ENCODE measurements around the gene ADD3. TPM values are rescaled to one million over a fixed set of nuclear protein-coding genes. Genes with fewer than 3 reads are reported as not detected.
A peak's percentile ranks its signal among the peaks of the same experiment; 100 is the strongest.

The ADD3 gene
- total and polyA plus RNA-seq, 2 experiments from 2014 or later: 133 to 1,101 TPM

GRCh38 chr10:110020265-110020664 lies 12.5 kb downstream of the ADD3 start:
- Histone ChIP-seq H2AFZ (no peak overlapping the region), H3K36me3 (ENCODE audit: low read depth) (no peaks in the 10 kb centered on the region), H3K27ac (no peak overlapping the region), H3K9me3 (ENCODE audit: low read depth) (no peaks in the 10 kb centered on the region), H3F3A (ENCODE audit: insufficient read depth) (peaks cover 4% of the 10 kb centered on the region; the same call in 1 of the 2 replicates), H3K4me3 (no peak overlapping the region), H3K4me2 (ENCODE audit: unreplicated experiment) (no peak overlapping the region), H3K27me3 (replicated peaks; ENCODE audit: insufficient read depth) (no peaks in the 10 kb centered on the region), H3K9me2 (ENCODE audit: insufficient read depth) (no peaks in the 10 kb centered on the region; the same call in 1 of the 2 replicates), H3K79me2 (ENCODE audit: insufficient read depth) (peaks cover 100% of the 10 kb centered on the region), H3K4me1 (ENCODE audit: insufficient read depth) (peaks cover 27% of the 10 kb centered on the region), H3K9ac (no peak overlapping the region), H4K20me1 (ENCODE audit: insufficient read depth) (peaks cover 8% of the 10 kb centered on the region; the same call in 1 of the 2 replicates)
- in situ Hi-C loops (cut with MboI): no loop called here
- TF ChIP-seq EZH2phosphoT487 (IDR thresholded peaks at IDR 0.05; ENCODE audit: insufficient read depth, low read depth) (no peak), EZH2 (IDR thresholded peaks at IDR 0.05; ENCODE audit: insufficient read depth, poor library complexity, severe bottlenecking) (no peak)
- DNase-seq: no peak
- 65 to 70% methylated on average over 6 of the region's 6 CpGs for WGBS, 2 experiments (ENCODE audit: low coverage in 1 of 2, low lambda C conversion rate in 2 of 2, missing lambda C conversion rate in 2 of 2)

GRCh38 chr10:110022716-110023504 lies 15.1 kb downstream of the ADD3 start:
- Histone ChIP-seq H3K27ac (no peak overlapping the region), H3K4me2 (ENCODE audit: unreplicated experiment) (no peak overlapping the region), H3F3A (ENCODE audit: insufficient read depth) (no peaks in the 10 kb centered on the region; the same call in 1 of the 2 replicates), H3K9me3 (ENCODE audit: low read depth) (no peaks in the 10 kb centered on the region), H3K79me2 (ENCODE audit: insufficient read depth) (peaks cover 100% of the 10 kb centered on the region), H3K9me2 (ENCODE audit: insufficient read depth) (no peaks in the 10 kb centered on the region), H3K4me3 (no peak overlapping the region), H2AFZ (no peak overlapping the region), H3K4me1 (ENCODE audit: insufficient read depth) (peaks cover 10% of the 10 kb centered on the region), H3K9ac (no peak overlapping the region), H3K27me3 (replicated peaks; ENCODE audit: insufficient read depth) (no peaks in the 10 kb centered on the region), H4K20me1 (ENCODE audit: insufficient read depth) (peaks cover 11% of the 10 kb centered on the region; the same call in 1 of the 2 replicates), H3K36me3 (ENCODE audit: low read depth) (no peaks in the 10 kb centered on the region)
- in situ Hi-C loops (cut with MboI): no loop called here
- TF ChIP-seq EZH2 (IDR thresholded peaks at IDR 0.05; ENCODE audit: insufficient read depth, poor library complexity, severe bottlenecking) (no peak), EZH2phosphoT487 (IDR thresholded peaks at IDR 0.05; ENCODE audit: insufficient read depth, low read depth) (no peak)
- 81 to 83% methylated on average over 2 of the region's 2 CpGs for WGBS, 2 experiments (ENCODE audit: low coverage in 1 of 2, low lambda C conversion rate in 2 of 2, missing lambda C conversion rate in 2 of 2)
- no peak for DNase-seq

- 52 to 55% methylated on average over 4 of the region's 4 CpGs for WGBS, 2 experiments (ENCODE audit: low coverage in 1 of 2, low lambda C conversion rate in 2 of 2, missing lambda C conversion rate in 2 of 2)
- H3K79me2 ChIP-seq (ENCODE audit: insufficient read depth): peaks cover 100% of the 10 kb centered on the region
- no peak overlapping the region for H3K9ac ChIP-seq
- H4K20me1 ChIP-seq (ENCODE audit: insufficient read depth): peaks cover 11% of the 10 kb centered on the region; the same call in 1 of the 2 replicates
- H3K27ac ChIP-seq: no peak overlapping the region
- DNase-seq: no peak
- H3K9me2 ChIP-seq (ENCODE audit: insufficient read depth): no peaks in the 10 kb centered on the region
- no peaks in the 10 kb centered on the region for H3K36me3 ChIP-seq (ENCODE audit: low read depth)
- no peak overlapping the region for H3K4me3 ChIP-seq
- no peak for TF ChIP-seq EZH2phosphoT487 (IDR thresholded peaks at IDR 0.05; ENCODE audit: insufficient read depth, low read depth)
- no peak for TF ChIP-seq EZH2 (IDR thresholded peaks at IDR 0.05; ENCODE audit: insufficient read depth, poor library complexity, severe bottlenecking)
- H3F3A ChIP-seq (ENCODE audit: insufficient read depth): no peaks in the 10 kb centered on the region; the same call in none of the 2 replicates
- H3K27me3 ChIP-seq (replicated peaks; ENCODE audit: insufficient read depth): no peaks in the 10 kb centered on the region
- 0 out of 2 replicates have a peak, but pooled peaks cover 7% of the 10 kb centered on the region for H3K4me1 ChIP-seq (ENCODE audit: insufficient read depth)
- H3K9me3 ChIP-seq (ENCODE audit: low read depth): no peaks in the 10 kb centered on the region
- no peak overlapping the region for H2AFZ ChIP-seq
- in situ Hi-C loops (cut with MboI): no loop called here
- no peak overlapping the region for H3K4me2 ChIP-seq (ENCODE audit: unreplicated experiment)
Observed at GRCh38 chr10:110023785-110024465, 16.1 kb downstream of the ADD3 start.

GRCh38 chr10:110029450-110029849 lies 21.7 kb downstream of the ADD3 start:
- peaks cover 100% of the 10 kb centered on the region for H3K79me2 ChIP-seq (ENCODE audit: insufficient read depth)
- no peak overlapping the region for H3K27ac ChIP-seq
- H3K27me3 ChIP-seq (replicated peaks; ENCODE audit: insufficient read depth): no peaks in the 10 kb centered on the region
- no peak overlapping the region for H3K4me3 ChIP-seq
- DNase-seq: peak; percentile 70
- no peak overlapping the region for H2AFZ ChIP-seq
- 47 to 58% methylated on average over 2 of the region's 2 CpGs for WGBS, 2 experiments (ENCODE audit: low coverage in 1 of 2, low lambda C conversion rate in 2 of 2, missing lambda C conversion rate in 2 of 2)
- H4K20me1 ChIP-seq (ENCODE audit: insufficient read depth): peaks cover 8% of the 10 kb centered on the region; the same call in 1 of the 2 replicates
- TF ChIP-seq EZH2 (IDR thresholded peaks at IDR 0.05; ENCODE audit: insufficient read depth, poor library complexity, severe bottlenecking) (no peak), EZH2phosphoT487 (IDR thresholded peaks at IDR 0.05; ENCODE audit: insufficient read depth, low read depth) (no peak)
- H3K9me2 ChIP-seq (ENCODE audit: insufficient read depth): no peaks in the 10 kb centered on the region
- no peak overlapping the region for H3K9ac ChIP-seq
- H3K9me3 ChIP-seq (ENCODE audit: low read depth): no peaks in the 10 kb centered on the region
- peaks cover 29% of the 10 kb centered on the region for H3K4me1 ChIP-seq (ENCODE audit: insufficient read depth)
- no peak overlapping the region for H3K4me2 ChIP-seq (ENCODE audit: unreplicated experiment)
- peaks cover 22% of the 10 kb centered on the region; the same call in 1 of the 2 replicates for H3F3A ChIP-seq (ENCODE audit: insufficient read depth)
- in situ Hi-C loops (cut with MboI): no loop called here
- no peaks in the 10 kb centered on the region for H3K36me3 ChIP-seq (ENCODE audit: low read depth)

Measured in GM23248 (cell line).